NCI-H1417 treated with DMSO at 0.1 percent for 48 hours (cell line): ENCODE measurements around the gene OVCH2.

Experiments used
- DNase-seq: peaks from one replicate; lab custom pipeline; 2025; lab: John Stamatoyannopoulos, UW

Gene OVCH2

GRCh38 chr11:7639643-7640025, 66.6 kb downstream of the OVCH2 start:
- no peak for DNase-seq
